HG02642 (cell line): Measurements from ENCODE around the gene POP5.

Experiments
- ATAC-seq: cut with Tn5 transposase; IDR thresholded peaks from one replicate; pipeline ENCODE4 v1.9.1; 2021; ENCODE audit warnings: mild to moderate bottlenecking; ENCODE audit not compliant: unreplicated experiment, poor library complexity

POP5 gene

GRCh38 chr12:120590741-120591407 lies 9.7 kb upstream of the POP5 start:
- ATAC-seq: no peak

- ATAC-seq: no peak
These were observed 8.0 kb upstream of the POP5 start for GRCh38 chr12:120588948-120589930.

GRCh38 chr12:120588371-120588770 lies 7.2 kb upstream of the POP5 start:
- no peak for ATAC-seq

- no peak for ATAC-seq
These were observed 5.7 kb upstream of the POP5 start for GRCh38 chr12:120586860-120587259.

GRCh38 chr12:120586206-120586605 lies 5.0 kb upstream of the POP5 start:
- ATAC-seq: no peak

GRCh38 chr12:120584343-120585149 lies 3.3 kb upstream of the POP5 start:
- no peak for ATAC-seq

GRCh38 chr12:120583478-120584030 lies 2.4 kb upstream of the POP5 start:
- ATAC-seq: no peak

GRCh38 chr12:120581998-120582397 lies 796 bp upstream of the POP5 start:
- no peak for ATAC-seq

GRCh38 chr12:120579179-120579578 lies 2.0 kb downstream of the POP5 start:
- no peak for ATAC-seq

GRCh38 chr12:120574106-120574505 lies 7.1 kb downstream of the POP5 start:
- no peak for ATAC-seq

- no peak for ATAC-seq
These were observed 7.6 kb downstream of the POP5 start for GRCh38 chr12:120573560-120573959.

GRCh38 chr12:120571299-120571698 lies 9.9 kb downstream of the POP5 start:
- ATAC-seq: no peak

GRCh38 chr12:120563495-120563894 lies 17.7 kb downstream of the POP5 start:
- no peak for ATAC-seq

GRCh38 chr12:120562906-120563305 lies 18.3 kb downstream of the POP5 start:
- ATAC-seq: no peak

- no peak for ATAC-seq
These were observed 23.6 kb downstream of the POP5 start for GRCh38 chr12:120557589-120557988.

GRCh38 chr12:120554678-120555077 lies 26.5 kb downstream of the POP5 start:
- no peak for ATAC-seq

GRCh38 chr12:120546050-120546386 lies 35.2 kb downstream of the POP5 start:
- no peak for ATAC-seq

- no peak for ATAC-seq
These were observed 36.5 kb downstream of the POP5 start for GRCh38 chr12:120544691-120545090.

GRCh38 chr12:120542166-120542565 lies 39.0 kb downstream of the POP5 start:
- ATAC-seq: no peak

- ATAC-seq: no peak
These were observed 40.8 kb downstream of the POP5 start for GRCh38 chr12:120540445-120540844.
